ENCODE measurements around the gene IRAK4. TPM values are rescaled to one million over a fixed set of nuclear protein-coding genes. Genes with fewer than 3 reads are reported as not detected.

IRAK4 gene
- polyA plus RNA-seq, 2 of the 4 experiments (the other 2 are of a cell fraction) = 7.1 to 18.4 TPM

DNA sequence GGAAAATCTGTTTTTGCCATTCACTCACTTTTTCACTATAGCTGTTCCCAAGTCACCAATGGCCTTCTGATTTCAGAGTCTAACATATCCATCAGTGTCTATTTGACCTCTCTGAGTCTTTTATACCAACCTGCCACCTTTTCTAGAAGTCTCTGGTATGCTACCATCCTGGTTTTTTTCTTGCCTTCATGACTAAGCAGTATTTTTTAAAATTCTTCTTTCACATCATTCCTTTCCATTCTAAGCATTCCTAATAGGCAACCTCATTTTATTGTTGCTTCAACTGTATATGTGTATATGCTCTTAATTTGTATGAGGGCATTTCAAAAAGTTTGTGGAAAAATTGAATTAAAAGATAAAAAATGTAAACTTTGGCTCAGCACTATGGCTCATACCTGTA is 5.0 kb downstream of the IRAK4 start:
- H3K4me1 ChIP-seq = peaks cover 8% of the 10 kb centered on the region; the same call in 1 of the 3 replicates
- FAIRE-seq (no peak), DNase-seq (ENCODE audit: low read depth in 1 of 2, low spot score in 1 of 2) (no peak), ATAC-seq (no peak)
- H3K4me3 ChIP-seq = no peak overlapping the region
- no peaks in the 10 kb centered on the region for H3K9me3 ChIP-seq
- no peak overlapping the region for H3K4me2 ChIP-seq
- ChIA-PET CTCF (interaction anchor here (3.0 kb wide), 1 partner anchor 119 kb away, joined by 18 read pairs; no protein-coding TSS in a partner anchor), POLR2A (interaction anchor here (1.4 kb wide), 1 partner anchor 42 kb away, joined by 5 read pairs; the partner anchor contains the start of gene TWF1)
- no peak overlapping the region for H3K27ac ChIP-seq
- TF ChIP-seq POLR2A (IDR thresholded peaks at IDR 0.05; ENCODE audit: low read length) = no peak
- TF ChIP-seq EHF (CRISPR knock-in tag; IDR thresholded peaks at IDR 0.05) = no peak
- TF ChIP-seq E2F6 (IDR thresholded peaks at IDR 0.05; ENCODE audit: borderline replicate concordance, low read depth) = no peak
- no peak for TF ChIP-seq GATA3 (IDR thresholded peaks at IDR 0.05; ENCODE audit: borderline replicate concordance)
- no peak for TF ChIP-seq CEBPB (IDR thresholded peaks at IDR 0.05)
- no peak for TF ChIP-seq ATOH8 (CRISPR knock-in tag; IDR thresholded peaks at IDR 0.05; ENCODE audit: low read depth)
- no peak for TF ChIP-seq BHLHE40 (IDR thresholded peaks at IDR 0.05; ENCODE audit: low read depth, low read length)
- no peak for TF ChIP-seq RCOR1 (IDR thresholded peaks at IDR 0.05; ENCODE audit: low read depth, low read length)
- TF ChIP-seq RAD21 (conservative IDR thresholded peaks at IDR 0.05 in 1 of 2, IDR thresholded peaks at IDR 0.05 in 1 of 2) = no peak
- TF ChIP-seq PHF8 (IDR thresholded peaks at IDR 0.05; ENCODE audit: borderline replicate concordance, low read depth) = no peak

- H3K4me1 ChIP-seq = peaks cover 8% of the 10 kb centered on the region; the same call in 1 of the 3 replicates
- no peak for DNase-seq (ENCODE audit: low read depth in 1 of 2, low spot score in 1 of 2)
- no peak for ATAC-seq
- ChIA-PET POLR2A (no interaction called here), CTCF (interaction anchor here (3.0 kb wide), 1 partner anchor 118 kb away, joined by 18 read pairs; no protein-coding TSS in a partner anchor)
- H3K27ac ChIP-seq = no peak overlapping the region
- no peak for TF ChIP-seq KDM5A (IDR thresholded peaks at IDR 0.05)
- TF ChIP-seq, protein P1, sequence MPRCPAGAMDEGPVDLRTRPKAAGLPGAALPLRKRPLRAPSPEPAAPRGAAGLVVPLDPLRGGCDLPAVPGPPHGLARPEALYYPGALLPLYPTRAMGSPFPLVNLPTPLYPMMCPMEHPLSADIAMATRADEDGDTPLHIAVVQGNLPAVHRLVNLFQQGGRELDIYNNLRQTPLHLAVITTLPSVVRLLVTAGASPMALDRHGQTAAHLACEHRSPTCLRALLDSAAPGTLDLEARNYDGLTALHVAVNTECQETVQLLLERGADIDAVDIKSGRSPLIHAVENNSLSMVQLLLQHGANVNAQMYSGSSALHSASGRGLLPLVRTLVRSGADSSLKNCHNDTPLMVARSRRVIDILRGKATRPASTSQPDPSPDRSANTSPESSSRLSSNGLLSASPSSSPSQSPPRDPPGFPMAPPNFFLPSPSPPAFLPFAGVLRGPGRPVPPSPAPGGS (IDR thresholded peaks at IDR 0.05) = no peak
- TF ChIP-seq PHF8 (IDR thresholded peaks at IDR 0.05; ENCODE audit: borderline replicate concordance, low read depth) = no peak
- no peak for TF ChIP-seq CBX8 (IDR thresholded peaks at IDR 0.05)
- TF ChIP-seq REST (IDR thresholded peaks at IDR 0.05) = no peak
- no peak for TF ChIP-seq FOSB (CRISPR knock-in tag; IDR thresholded peaks at IDR 0.05)
- no peak for FAIRE-seq
- no peak overlapping the region for H3K4me2 ChIP-seq
- no peak overlapping the region for H3K4me3 ChIP-seq
- no peaks in the 10 kb centered on the region for H3K9me3 ChIP-seq
These were observed 5.8 kb downstream of the IRAK4 start for GRCh38 chr12:43764528-43764927.

GRCh38 chr12:43766291-43766690 is 7.5 kb downstream of the IRAK4 start:
- ATAC-seq (no peak), DNase-seq (ENCODE audit: low read depth in 1 of 2, low spot score in 1 of 2) (no peak), FAIRE-seq (no peak)
- CTCF ChIA-PET = no interaction called here
- no peak overlapping the region for H3K4me3 ChIP-seq
- POLR2A ChIA-PET = no interaction called here
- no peaks in the 10 kb centered on the region for H3K4me1 ChIP-seq
- H3K27ac ChIP-seq = no peak overlapping the region
- H3K4me2 ChIP-seq = no peak overlapping the region
- no peaks in the 10 kb centered on the region for H3K9me3 ChIP-seq
- TF ChIP-seq KDM5A (IDR thresholded peaks at IDR 0.05) (no peak), REST (IDR thresholded peaks at IDR 0.05) (no peak), ZFP36 (IDR thresholded peaks at IDR 0.05; ENCODE audit: borderline replicate concordance, partially characterized antibody) (no peak), EHF (CRISPR knock-in tag; IDR thresholded peaks at IDR 0.05) (no peak), FOSB (CRISPR knock-in tag; IDR thresholded peaks at IDR 0.05) (no peak), FOXS1 (CRISPR knock-in tag; IDR thresholded peaks at IDR 0.05) (no peak), RCOR1 (IDR thresholded peaks at IDR 0.05; ENCODE audit: low read depth, low read length) (no peak), MYC (IDR thresholded peaks at IDR 0.05; ENCODE audit: borderline replicate concordance, low read length) (no peak), ZSCAN20 (CRISPR knock-in tag; IDR thresholded peaks at IDR 0.05) (no peak), PBX3 (IDR thresholded peaks at IDR 0.05) (no peak), FOSL2 (IDR thresholded peaks at IDR 0.05) (no peak), FOSL2 (CRISPR knock-in tag; IDR thresholded peaks at IDR 0.05) (no peak), EP300 (IDR thresholded peaks at IDR 0.05) (no peak), HOXA7 (CRISPR knock-in tag; IDR thresholded peaks at IDR 0.05) (no peak)

Measured in A549 (cell line).